H1 (cell line): ENCODE data around the gene SNX13. TPM values are rescaled to one million over a fixed set of nuclear protein-coding genes. Genes with fewer than 3 reads are reported as not detected.

Source experiments
- ASH2L ChIP-seq: fragments of 200-600, 300-600 bp; sonication (generic); IDR thresholded peaks from one replicate; pipeline ENCODE4 v1.7.1; 2017; ENCODE audit warnings: low read length
- ATF3 ChIP-seq: IDR thresholded peaks from 2 replicates; pipeline ENCODE4 v1.6.1; 2011; ENCODE audit warnings: low read depth, mild to moderate bottlenecking, low read length; ENCODE audit not compliant: insufficient read depth
- CHD7 ChIP-seq: fragments of 300-600 bp; sonication (generic); IDR thresholded peaks from 2 replicates; pipeline ENCODE4 v1.7.1; 2012; ENCODE audit warnings: low read length, moderate library complexity, mild to moderate bottlenecking, inconsistent platforms; ENCODE audit not compliant: insufficient replicate concordance
- E2F6 ChIP-seq: IDR thresholded peaks from 2 replicates; pipeline ENCODE4 v1.6.1; 2012; ENCODE audit warnings: inconsistent platforms
- JUND ChIP-seq: IDR thresholded peaks from 2 replicates; pipeline ENCODE4 v1.6.1; 2011; ENCODE audit warnings: mild to moderate bottlenecking, improper control_type of control experiment, low read length
- NRF1 ChIP-seq: IDR thresholded peaks from 2 replicates; pipeline ENCODE4 v1.6.1; 2011; ENCODE audit warnings: mild to moderate bottlenecking, low read depth, low read length, improper control_type of control experiment
- POLR2AphosphoS5 ChIP-seq: IDR thresholded peaks from 2 replicates; pipeline ENCODE4 v1.6.1; 2011; ENCODE audit warnings: low read depth, low read length
- RFX5 ChIP-seq: IDR thresholded peaks from 2 replicates; pipeline ENCODE4 v1.6.1; 2011; ENCODE audit warnings: low read depth, low read length, improper control_type of control experiment, borderline replicate concordance
- SP4 ChIP-seq: IDR thresholded peaks from 2 replicates; pipeline ENCODE4 v1.6.1; 2012; ENCODE audit warnings: low read length, inconsistent platforms
- polyA plus RNA-seq, 7 experiments: library from polyadenylated mRNA; depleted of rRNA in 3 of 7; stranded (reverse) in 5 of 7; unstranded in 2 of 7; fragments of >200 nt in 5 of 7; fragments of 200-250 nt in 2 of 7; gene quantifications; 1 replicate in 5 of 7; 2 replicates in 1 of 7; 4 replicates in 1 of 7; pipeline versions ENCODE4 v1.2.1 to v1.2.3, GENCODE V29; 2011 to 2013; ENCODE audit warnings: missing spikeins in 2 of 7, mixed read lengths in 2 of 7
- total RNA-seq: library from RNA; stranded (reverse); fragmentation: NEBNext Ultra II Directional; extraction: Animal tissue kit (Norgen Biotek cat#: 25700); gene quantifications from 2 replicates; pipeline ENCODE4 v1.2.1, GENCODE V29; 2021

The SNX13 gene
- total and polyA plus RNA-seq, 2 of the 8 experiments (the other 6 are each of a cell fraction or from before 2014, with no cell fraction given), result 5.5 to 27.4 TPM

DNA sequence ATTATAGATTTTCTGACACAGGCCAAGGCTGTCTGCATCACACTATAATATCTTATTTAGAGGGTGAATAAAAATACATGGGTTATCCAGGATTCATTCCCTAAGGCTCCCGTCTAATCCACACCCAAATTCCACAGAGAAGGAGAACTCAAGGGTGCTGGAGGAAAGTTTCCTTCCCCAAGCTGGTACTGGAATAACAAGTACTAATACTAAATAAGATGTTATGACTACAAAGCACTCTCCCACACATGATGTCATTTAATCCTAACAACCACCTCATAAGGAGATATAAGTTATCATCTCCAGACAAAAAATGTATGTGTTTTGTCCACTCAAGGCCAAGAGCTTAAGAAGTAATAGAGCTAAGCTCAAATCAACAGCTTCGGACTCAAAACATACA is 53.0 kb downstream of the SNX13 start (continued):
- no peak for TF ChIP-seq CHD7
- TF ChIP-seq ASH2L, result no peak
- TF ChIP-seq POLR2AphosphoS5, result no peak
- no peak for TF ChIP-seq JUND
- no peak for TF ChIP-seq E2F6
- TF ChIP-seq RFX5, result no peak
- no peak for TF ChIP-seq NRF1
- TF ChIP-seq ATF3, result no peak
- TF ChIP-seq SP4, result no peak
